WI38 (cell line): Measurements from ENCODE around the gene CALCOCO1.
"Not testable (repeated sequence)": the region's sequence is repeated elsewhere in the genome, so short reads cannot be mapped to it uniquely, and the experiment has no call there.

Experiments used
- H3K4me3 ChIP-seq: 2 replicates; pipeline ENCODE4 v1.5.1; 2011; ENCODE audit warnings: low read depth, mild to moderate bottlenecking, control low read depth, low read length
- CTCF ChIP-seq: IDR thresholded peaks from 2 replicates; pipeline ENCODE4 v1.5.1; 2012; ENCODE audit warnings: low read depth, mild to moderate bottlenecking, control low read depth, low read length

CALCOCO1 gene

DNA sequence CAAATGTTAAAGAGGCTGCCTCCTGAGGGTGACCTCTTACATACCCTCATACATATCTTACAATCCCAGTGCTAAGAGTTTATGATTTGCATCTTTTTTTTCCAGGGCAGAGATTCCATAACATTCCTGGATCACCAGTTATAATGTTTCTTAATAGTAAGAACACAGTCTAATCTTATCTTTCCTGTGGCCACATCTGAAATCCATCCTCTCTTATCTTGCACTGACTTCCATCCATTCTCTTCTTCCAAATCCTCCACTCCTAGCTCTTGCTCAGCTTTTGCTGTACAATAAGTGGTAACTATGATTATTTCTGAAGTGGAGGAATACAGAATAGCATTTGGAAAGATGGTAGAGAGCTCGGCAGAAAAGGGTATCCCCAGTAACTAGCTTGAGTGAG, 6.3 kb downstream of the CALCOCO1 start:
- TF ChIP-seq CTCF, result no peak
- no peak overlapping the region for H3K4me3 ChIP-seq

DNA sequence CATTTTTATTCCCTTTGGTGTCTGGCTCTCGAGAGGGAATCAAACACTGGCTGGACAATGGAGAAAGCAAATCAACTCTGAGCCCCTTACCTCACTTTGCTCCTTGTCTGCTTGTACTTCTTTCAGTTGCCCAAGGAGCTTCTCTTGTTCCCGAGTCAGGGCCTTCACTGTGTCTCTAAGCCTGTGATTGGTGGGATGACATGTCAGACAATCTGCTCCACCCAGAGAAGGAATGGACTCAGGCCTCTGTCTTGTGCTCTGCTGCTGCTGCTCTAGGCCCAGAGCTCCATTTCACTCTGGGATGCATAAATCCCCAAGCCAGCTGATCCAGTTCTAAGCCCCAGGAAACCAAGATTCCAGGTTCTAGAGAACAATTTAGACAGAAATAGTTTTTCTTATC, 7.6 kb downstream of the CALCOCO1 start:
- TF ChIP-seq CTCF, result no peak
- no peak overlapping the region for H3K4me3 ChIP-seq

GRCh38 chr12:53718567-53718966, 8.7 kb downstream of the CALCOCO1 start:
- not testable (repeated sequence) for H3K4me3 ChIP-seq

DNA sequence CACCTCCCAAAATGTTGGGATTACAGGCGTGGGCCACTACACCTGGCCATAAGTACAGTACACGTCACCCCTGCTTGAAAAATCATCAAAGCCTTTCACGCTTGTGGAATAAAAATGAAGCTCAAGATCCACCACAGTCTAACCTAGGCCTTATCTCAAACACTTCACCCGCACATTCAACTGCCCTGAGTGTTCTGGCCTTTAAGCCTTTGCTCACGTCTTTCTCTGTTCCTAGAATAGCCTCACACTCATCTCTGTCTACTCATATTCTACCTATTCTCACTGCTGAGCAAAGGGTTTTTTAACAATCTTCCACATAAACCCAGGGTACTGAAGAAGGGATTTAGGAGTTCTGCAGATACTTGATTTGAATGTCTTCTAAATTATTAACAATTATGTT, 9.9 kb downstream of the CALCOCO1 start:
- TF ChIP-seq CTCF, result no peak
- no peak overlapping the region for H3K4me3 ChIP-seq

- no peak for TF ChIP-seq CTCF
Observed at GRCh38 chr12:53714004-53714403, 13.2 kb downstream of the CALCOCO1 start.

GRCh38 chr12:53713516-53713915, 13.7 kb downstream of the CALCOCO1 start:
- no peak overlapping the region for H3K4me3 ChIP-seq
- TF ChIP-seq CTCF, result no peak

More at GRCh38 chr12:53714004-53714403, 13.2 kb downstream of the CALCOCO1 start:
- no peak overlapping the region for H3K4me3 ChIP-seq

- TF ChIP-seq CTCF, result no peak
- H3K4me3 ChIP-seq, result no peak overlapping the region
Observed at GRCh38 chr12:53712059-53712643, 15.1 kb downstream of the CALCOCO1 start.

DNA sequence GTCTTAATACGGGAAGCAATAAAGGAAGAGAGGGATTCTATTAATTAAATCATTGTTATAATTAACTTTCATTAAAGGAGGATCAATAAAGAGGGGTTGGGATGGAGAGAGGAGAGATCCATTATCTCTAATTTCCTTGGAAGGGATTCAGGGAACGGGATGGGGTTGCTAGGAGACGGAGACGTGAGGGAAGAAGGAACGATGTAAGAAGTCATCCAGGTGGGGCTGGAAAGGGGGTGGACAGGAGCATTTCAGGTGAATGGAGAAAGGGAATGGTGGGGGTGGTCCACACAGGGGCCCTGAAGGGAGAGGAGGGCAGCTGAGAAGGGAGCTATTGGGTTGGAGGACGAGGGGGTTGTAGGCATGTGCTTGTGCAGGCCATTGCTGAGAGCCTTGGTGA, 17.2 kb downstream of the CALCOCO1 start:
- no peak overlapping the region for H3K4me3 ChIP-seq
- TF ChIP-seq CTCF, result no peak
